ENCODE data around the gene CDK13. TPM values are rescaled to one million over a fixed set of nuclear protein-coding genes. Genes with fewer than 3 reads are reported as not detected.

CDK13 gene
- total and polyA plus RNA-seq, 9 of the 15 experiments (the other 6 are each of a cell fraction or from before 2014, with no cell fraction given), result 9.8 to 46.1 (median 32.4) TPM

DNA sequence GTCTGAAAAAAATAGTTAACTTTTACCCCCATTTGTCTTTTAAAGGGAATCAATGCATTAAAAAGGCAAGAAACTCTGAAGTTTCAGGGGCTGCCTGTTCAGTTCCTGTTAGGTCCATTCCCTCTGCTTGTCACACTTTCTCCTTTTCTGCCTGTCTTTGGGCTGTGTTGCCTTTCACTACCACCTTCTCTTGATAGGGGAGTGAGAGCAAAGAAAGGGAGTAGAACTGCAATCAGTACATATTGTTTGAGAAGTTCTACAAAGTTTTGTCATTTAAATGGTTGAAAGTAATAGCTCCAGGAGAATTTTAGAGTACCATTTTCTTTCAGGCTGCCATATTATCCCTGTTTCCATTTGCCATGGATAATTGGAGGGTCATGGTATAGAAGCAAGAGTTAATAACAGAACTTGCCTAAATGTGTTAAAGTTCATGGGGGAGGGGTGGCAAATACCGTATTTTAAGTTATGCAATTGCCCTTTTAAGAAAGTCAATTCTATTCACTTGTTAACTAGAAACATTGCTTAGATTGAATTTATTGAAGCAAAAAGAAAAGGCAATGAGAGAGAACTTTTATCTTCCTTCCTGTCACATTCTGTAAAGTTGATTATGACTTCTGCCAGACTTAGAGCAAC lies 145.8 kb downstream of the CDK13 start:
- WGBS (ENCODE audit: insufficient coverage, low coverage, missing lambda C conversion rate), result 46% methylated on average over 1 of the region's 1 CpG
- in situ Hi-C loops (cut with MboI) (no loop called here), intact Hi-C loops (cut with micrococcal nuclease) (no loop called here)
- H4K20me1 ChIP-seq (replicated peaks; ENCODE audit: control insufficient read depth, insufficient read depth, low read length), result 0 out of 2 replicates have a peak, but pooled peaks cover 3% of the 10 kb centered on the region
- peaks cover 56% of the 10 kb centered on the region; the same call in 2 of the 3 replicates for H3K36me3 ChIP-seq (ENCODE audit: control insufficient read depth, insufficient read depth, low read length)
- ChIA-PET POLR2A (no interaction called here), CTCF (ENCODE audit: low intra/inter-chr PET ratio) (no interaction called here)
- no peak for DNase-seq (ENCODE audit: extremely low read depth in 1 of 4, low spot score in 3 of 4)
- no peak overlapping the region for H3K27ac ChIP-seq (ENCODE audit: extremely low read depth, low read depth, low read length)
- no TSS peak for BruUV-seq (replicated peaks)
- H2AFZ ChIP-seq (ENCODE audit: low read depth, low read length), result no peak overlapping the region
- H3K9me1 ChIP-seq (ENCODE audit: control insufficient read depth, insufficient read depth, low read length), result no peaks in the 10 kb centered on the region
- FAIRE-seq, result no peak
- H3K4me1 ChIP-seq (replicated peaks in 1 of 2; ENCODE audit: control insufficient read depth in 2 of 2, insufficient read depth in 2 of 2, low read length in 2 of 2), result no peaks in the 10 kb centered on the region
- no peaks in the 10 kb centered on the region for H3K9me3 ChIP-seq (replicated peaks; ENCODE audit: control insufficient read depth, insufficient read depth, low read depth, low read length)
- no peaks in the 10 kb centered on the region for H3K79me2 ChIP-seq (ENCODE audit: control insufficient read depth, insufficient read depth, low read length)
- no peak for ATAC-seq
- no peak overlapping the region for H3K9ac ChIP-seq (ENCODE audit: insufficient read depth in 1 of 2, low read depth in 2 of 2, low read length in 2 of 2)
- TF ChIP-seq GABPA (tag; conservative IDR thresholded peaks at IDR 0.05; ENCODE audit: low read depth) (no peak), DDX20 (tag; IDR thresholded peaks at IDR 0.05; ENCODE audit: low read depth) (no peak), TCF7 (IDR thresholded peaks at IDR 0.05; ENCODE audit: borderline replicate concordance) (no peak), ETV5 (CRISPR knock-in tag; IDR thresholded peaks at IDR 0.05; ENCODE audit: low read depth) (no peak), KLF10 (CRISPR knock-in tag; IDR thresholded peaks at IDR 0.05) (no peak), MYNN (IDR thresholded peaks at IDR 0.05) (no peak), MYNN (CRISPR knock-in tag; IDR thresholded peaks at IDR 0.05) (no peak), GTF2E2 (tag; IDR thresholded peaks at IDR 0.05) (no peak), ZBED1 (IDR thresholded peaks at IDR 0.05) (no peak), PTTG1 (tag; IDR thresholded peaks at IDR 0.05; ENCODE audit: low read depth) (no peak), HNRNPL (IDR thresholded peaks at IDR 0.05; ENCODE audit: low read depth, low read length) (no peak), TAL1 (IDR thresholded peaks at IDR 0.05) (no peak)
- TF ChIP-seq, protein P1, sequence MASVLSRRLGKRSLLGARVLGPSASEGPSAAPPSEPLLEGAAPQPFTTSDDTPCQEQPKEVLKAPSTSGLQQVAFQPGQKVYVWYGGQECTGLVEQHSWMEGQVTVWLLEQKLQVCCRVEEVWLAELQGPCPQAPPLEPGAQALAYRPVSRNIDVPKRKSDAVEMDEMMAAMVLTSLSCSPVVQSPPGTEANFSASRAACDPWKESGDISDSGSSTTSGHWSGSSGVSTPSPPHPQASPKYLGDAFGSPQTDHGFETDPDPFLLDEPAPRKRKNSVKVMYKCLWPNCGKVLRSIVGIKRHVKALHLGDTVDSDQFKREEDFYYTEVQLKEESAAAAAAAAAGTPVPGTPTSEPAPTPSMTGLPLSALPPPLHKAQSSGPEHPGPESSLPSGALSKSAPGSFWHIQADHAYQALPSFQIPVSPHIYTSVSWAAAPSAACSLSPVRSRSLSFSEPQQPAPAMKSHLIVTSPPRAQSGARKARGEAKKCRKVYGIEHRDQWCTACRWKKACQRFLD (CRISPR knock-in tag; IDR thresholded peaks at IDR 0.05), result no peak
- TF ChIP-seq, protein P2, sequence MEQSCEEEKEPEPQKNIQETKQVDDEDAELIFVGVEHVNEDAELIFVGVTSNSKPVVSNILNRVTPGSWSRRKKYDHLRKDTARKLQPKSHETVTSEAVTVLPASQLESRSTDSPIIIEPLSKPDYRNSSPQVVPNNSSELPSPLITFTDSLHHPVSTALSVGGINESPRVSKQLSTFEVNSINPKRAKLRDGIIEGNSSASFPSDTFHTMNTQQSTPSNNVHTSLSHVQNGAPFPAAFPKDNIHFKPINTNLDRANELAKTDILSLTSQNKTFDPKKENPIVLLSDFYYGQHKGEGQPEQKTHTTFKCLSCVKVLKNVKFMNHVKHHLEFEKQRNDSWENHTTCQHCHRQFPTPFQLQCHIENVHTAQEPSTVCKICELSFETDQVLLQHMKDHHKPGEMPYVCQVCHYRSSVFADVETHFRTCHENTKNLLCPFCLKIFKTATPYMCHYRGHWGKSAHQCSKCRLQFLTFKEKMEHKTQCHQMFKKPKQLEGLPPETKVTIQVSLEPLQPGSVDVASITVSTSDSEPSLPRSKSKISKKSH (CRISPR knock-in tag; IDR thresholded peaks at IDR 0.05), result no peak
- no peak overlapping the region for H3K4me3 ChIP-seq
- H3K4me2 ChIP-seq (ENCODE audit: insufficient read depth, low read length), result no peak overlapping the region
- no peaks in the 10 kb centered on the region for H3K27me3 ChIP-seq (ENCODE audit: control insufficient read depth in 2 of 2, insufficient read depth in 2 of 2, low read length in 2 of 2)
